ENCODE measurements around the gene ZNF710.
A peak's percentile ranks its signal among the peaks of the same experiment; 100 is the strongest.
"Not testable (repeated sequence)": the region's sequence is repeated elsewhere in the genome, so short reads cannot be mapped to it uniquely, and the experiment has no call there.

ZNF710 gene

GRCh38 chr15:90067953-90068606, 67.0 kb downstream of the ZNF710 start:
- Histone ChIP-seq H3K4ac (ENCODE audit: low read depth, low read length) (no peak overlapping the region), H3K9ac (ENCODE audit: low read length) (no peak overlapping the region), H2BK120ac (ENCODE audit: low read depth, low read length) (no peak overlapping the region), H2BK5ac (ENCODE audit: low read length) (no peak overlapping the region), H4K5ac (ENCODE audit: low read length) (no peak overlapping the region), H3K56ac (ENCODE audit: low read length) (no peak overlapping the region), H3K18ac (ENCODE audit: low read length) (no peak overlapping the region), H3K79me2 (ENCODE audit: control insufficient read depth, insufficient read depth, low read length) (peaks cover 4% of the 10 kb centered on the region), H3K36me3 (ENCODE audit: control insufficient read depth, insufficient read depth, low read length) (peaks cover 8% of the 10 kb centered on the region), H4K8ac (ENCODE audit: low read depth, low read length) (no peak overlapping the region), H3K23ac (ENCODE audit: low read length) (no peak overlapping the region), H3K4me2 (ENCODE audit: low read length) (no peak overlapping the region), H3K27ac (ENCODE audit: low read depth, low read length) (no peak overlapping the region), H3K27me3 (ENCODE audit: insufficient read depth, low read length, poor library complexity) (no peaks in the 10 kb centered on the region), H3K4me3 (ENCODE audit: low read length) (no peak overlapping the region), H3K79me1 (ENCODE audit: low read length) (peaks cover 16% of the 10 kb centered on the region), H3K4me1 (ENCODE audit: control insufficient read depth, low read depth, low read length) (peaks cover 10% of the 10 kb centered on the region), H2BK15ac (replicated peaks; ENCODE audit: low read depth) (no peak overlapping the region), H2AK5ac (ENCODE audit: low read length) (no peak overlapping the region)
- no peak for DNase-seq
- WGBS (ENCODE audit: extremely low coverage, insufficient coverage, low lambda C conversion rate): no CpG with 5 or more reads among the region's 37 CpGs

GRCh38 chr15:90070623-90071022, 69.5 kb downstream of the ZNF710 start:
- H3K4me1 ChIP-seq (ENCODE audit: control insufficient read depth, low read depth, low read length); H3K36me3 ChIP-seq (ENCODE audit: control insufficient read depth, insufficient read depth, low read length); H3K56ac ChIP-seq (ENCODE audit: low read length); H2BK5ac ChIP-seq (ENCODE audit: low read length); H2BK120ac ChIP-seq (ENCODE audit: low read depth, low read length); H3K4me2 ChIP-seq (ENCODE audit: low read length); H3K27ac ChIP-seq (ENCODE audit: low read depth, low read length); H3K9ac ChIP-seq (ENCODE audit: low read length); H3K23ac ChIP-seq (ENCODE audit: low read length); H3K18ac ChIP-seq (ENCODE audit: low read length); H3K4ac ChIP-seq (ENCODE audit: low read depth, low read length); H4K8ac ChIP-seq (ENCODE audit: low read depth, low read length); H3K4me3 ChIP-seq (ENCODE audit: low read length); H3K79me2 ChIP-seq (ENCODE audit: control insufficient read depth, insufficient read depth, low read length); H4K5ac ChIP-seq (ENCODE audit: low read length); DNase-seq; H2BK15ac ChIP-seq (replicated peaks; ENCODE audit: low read depth); H3K27me3 ChIP-seq (ENCODE audit: insufficient read depth, low read length, poor library complexity); H2AK5ac ChIP-seq (ENCODE audit: low read length): not testable (repeated sequence)
- peaks cover 11% of the 10 kb centered on the region for H3K79me1 ChIP-seq (ENCODE audit: low read length)
- WGBS (ENCODE audit: extremely low coverage, insufficient coverage, low lambda C conversion rate): no CpG with 5 or more reads among the region's 2 CpGs

GRCh38 chr15:90071220-90071807, 70.2 kb downstream of the ZNF710 start:
- Histone ChIP-seq H3K9ac (ENCODE audit: low read length) (no peak overlapping the region), H3K4me3 (ENCODE audit: low read length) (no peak overlapping the region), H3K79me1 (ENCODE audit: low read length) (peaks cover 9% of the 10 kb centered on the region), H2AK5ac (ENCODE audit: low read length) (no peak overlapping the region), H3K18ac (ENCODE audit: low read length) (no peak overlapping the region), H3K4me1 (ENCODE audit: control insufficient read depth, low read depth, low read length) (peaks cover 13% of the 10 kb centered on the region), H2BK5ac (ENCODE audit: low read length) (no peak overlapping the region), H2BK15ac (replicated peaks; ENCODE audit: low read depth) (no peak overlapping the region), H3K4me2 (ENCODE audit: low read length) (no peak overlapping the region), H3K27ac (ENCODE audit: low read depth, low read length) (no peak overlapping the region), H3K23ac (ENCODE audit: low read length) (no peak overlapping the region), H4K5ac (ENCODE audit: low read length) (no peak overlapping the region), H3K4ac (ENCODE audit: low read depth, low read length) (no peak overlapping the region), H2BK120ac (ENCODE audit: low read depth, low read length) (no peak overlapping the region), H3K36me3 (ENCODE audit: control insufficient read depth, insufficient read depth, low read length) (peaks cover 8% of the 10 kb centered on the region), H4K8ac (ENCODE audit: low read depth, low read length) (no peak overlapping the region), H3K27me3 (ENCODE audit: insufficient read depth, low read length, poor library complexity) (no peaks in the 10 kb centered on the region), H3K79me2 (ENCODE audit: control insufficient read depth, insufficient read depth, low read length) (no peaks in the 10 kb centered on the region), H3K56ac (ENCODE audit: low read length) (no peak overlapping the region)
- WGBS (ENCODE audit: extremely low coverage, insufficient coverage, low lambda C conversion rate): no CpG with 5 or more reads among the region's 5 CpGs
- peak; percentile 60 for DNase-seq

- no peak overlapping the region for H3K4me3 ChIP-seq (ENCODE audit: low read length)
- no peak overlapping the region for H3K4ac ChIP-seq (ENCODE audit: low read depth, low read length)
- H2BK15ac ChIP-seq (replicated peaks; ENCODE audit: low read depth): no peak overlapping the region
- H3K9ac ChIP-seq (ENCODE audit: low read length): no peak overlapping the region
- H4K5ac ChIP-seq (ENCODE audit: low read length): no peak overlapping the region
- H3K4me2 ChIP-seq (ENCODE audit: low read length): no peak overlapping the region
- no peak overlapping the region for H2BK5ac ChIP-seq (ENCODE audit: low read length)
- no peaks in the 10 kb centered on the region for H3K79me2 ChIP-seq (ENCODE audit: control insufficient read depth, insufficient read depth, low read length)
- peaks cover 13% of the 10 kb centered on the region for H3K4me1 ChIP-seq (ENCODE audit: control insufficient read depth, low read depth, low read length)
- no peak overlapping the region for H2BK120ac ChIP-seq (ENCODE audit: low read depth, low read length)
- no peak overlapping the region for H3K18ac ChIP-seq (ENCODE audit: low read length)
- H3K27me3 ChIP-seq (ENCODE audit: insufficient read depth, low read length, poor library complexity): no peaks in the 10 kb centered on the region
- peak overlapping the region; percentile 15 for H3K56ac ChIP-seq (ENCODE audit: low read length)
- H4K8ac ChIP-seq (ENCODE audit: low read depth, low read length): no peak overlapping the region
- H3K27ac ChIP-seq (ENCODE audit: low read depth, low read length): no peak overlapping the region
- H3K79me1 ChIP-seq (ENCODE audit: low read length): peaks cover 5% of the 10 kb centered on the region
- no peak overlapping the region for H2AK5ac ChIP-seq (ENCODE audit: low read length)
- H3K36me3 ChIP-seq (ENCODE audit: control insufficient read depth, insufficient read depth, low read length): peaks cover 5% of the 10 kb centered on the region
- H3K23ac ChIP-seq (ENCODE audit: low read length): no peak overlapping the region
- no peak for DNase-seq
- no CpG with 5 or more reads among the region's 17 CpGs for WGBS (ENCODE audit: extremely low coverage, insufficient coverage, low lambda C conversion rate)
Observed at GRCh38 chr15:90072978-90073640, 72.0 kb downstream of the ZNF710 start.

GRCh38 chr15:90074023-90074422, 72.9 kb downstream of the ZNF710 start:
- H3K36me3 ChIP-seq (ENCODE audit: control insufficient read depth, insufficient read depth, low read length): peaks cover 6% of the 10 kb centered on the region
- H3K79me1 ChIP-seq (ENCODE audit: low read length): peaks cover 5% of the 10 kb centered on the region
- H3K4ac ChIP-seq (ENCODE audit: low read depth, low read length): no peak overlapping the region
- H3K23ac ChIP-seq (ENCODE audit: low read length): no peak overlapping the region
- WGBS (ENCODE audit: extremely low coverage, insufficient coverage, low lambda C conversion rate): no CpG with 5 or more reads among the region's 12 CpGs
- no peak for DNase-seq
- H2BK120ac ChIP-seq (ENCODE audit: low read depth, low read length): no peak overlapping the region
- H3K79me2 ChIP-seq (ENCODE audit: control insufficient read depth, insufficient read depth, low read length): no peaks in the 10 kb centered on the region
- H2AK5ac ChIP-seq (ENCODE audit: low read length): no peak overlapping the region
- H3K4me1 ChIP-seq (ENCODE audit: control insufficient read depth, low read depth, low read length): peaks cover 13% of the 10 kb centered on the region
- no peak overlapping the region for H4K5ac ChIP-seq (ENCODE audit: low read length)
- H3K27ac ChIP-seq (ENCODE audit: low read depth, low read length): no peak overlapping the region
- H3K9ac ChIP-seq (ENCODE audit: low read length): no peak overlapping the region
- H3K18ac ChIP-seq (ENCODE audit: low read length): no peak overlapping the region
- H2BK15ac ChIP-seq (replicated peaks; ENCODE audit: low read depth): no peak overlapping the region
- H3K4me3 ChIP-seq (ENCODE audit: low read length): no peak overlapping the region
- H3K4me2 ChIP-seq (ENCODE audit: low read length): no peak overlapping the region
- no peak overlapping the region for H2BK5ac ChIP-seq (ENCODE audit: low read length)
- H4K8ac ChIP-seq (ENCODE audit: low read depth, low read length): no peak overlapping the region
- H3K56ac ChIP-seq (ENCODE audit: low read length): peak overlapping the region; percentile 1
- no peaks in the 10 kb centered on the region for H3K27me3 ChIP-seq (ENCODE audit: insufficient read depth, low read length, poor library complexity)

All from mesendoderm (in vitro differentiated cells).